Measurements from ENCODE around the gene ANGEL2. TPM values are rescaled to one million over a fixed set of nuclear protein-coding genes. Genes with fewer than 3 reads are reported as not detected.

The ANGEL2 gene
- total RNA-seq, 1 donor from 2014 or later = 55.2 TPM

- H3K9me3 ChIP-seq = no peaks in the 10 kb centered on the region
- no peaks in the 10 kb centered on the region for H3K4me1 ChIP-seq
- no peak for DNase-seq (ENCODE audit: extremely low spot score in 2 of 2)
- intact Hi-C loops (cut with DNase I) = no loop called here
- H3K4me3 ChIP-seq = no peak overlapping the region
- no peak for TF ChIP-seq POLR2AphosphoS5 (IDR thresholded peaks at IDR 0.05; ENCODE audit: insufficient read depth in 1 of 2, low read depth in 1 of 2)
- no peak for TF ChIP-seq POLR2A (IDR thresholded peaks at IDR 0.05)
- TF ChIP-seq, protein P1, sequence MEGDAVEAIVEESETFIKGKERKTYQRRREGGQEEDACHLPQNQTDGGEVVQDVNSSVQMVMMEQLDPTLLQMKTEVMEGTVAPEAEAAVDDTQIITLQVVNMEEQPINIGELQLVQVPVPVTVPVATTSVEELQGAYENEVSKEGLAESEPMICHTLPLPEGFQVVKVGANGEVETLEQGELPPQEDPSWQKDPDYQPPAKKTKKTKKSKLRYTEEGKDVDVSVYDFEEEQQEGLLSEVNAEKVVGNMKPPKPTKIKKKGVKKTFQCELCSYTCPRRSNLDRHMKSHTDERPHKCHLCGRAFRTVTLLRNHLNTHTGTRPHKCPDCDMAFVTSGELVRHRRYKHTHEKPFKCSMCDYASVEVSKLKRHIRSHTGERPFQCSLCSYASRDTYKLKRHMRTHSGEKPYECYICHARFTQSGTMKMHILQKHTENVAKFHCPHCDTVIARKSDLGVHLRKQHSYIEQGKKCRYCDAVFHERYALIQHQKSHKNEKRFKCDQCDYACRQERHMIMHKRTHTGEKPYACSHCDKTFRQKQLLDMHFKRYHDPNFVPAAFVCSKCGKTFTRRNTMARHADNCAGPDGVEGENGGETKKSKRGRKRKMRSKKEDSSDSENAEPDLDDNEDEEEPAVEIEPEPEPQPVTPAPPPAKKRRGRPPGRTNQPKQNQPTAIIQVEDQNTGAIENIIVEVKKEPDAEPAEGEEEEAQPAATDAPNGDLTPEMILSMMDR (IDR thresholded peaks at IDR 0.05) = no peak
- no peaks in the 10 kb centered on the region for H3K27me3 ChIP-seq
- H3K36me3 ChIP-seq = no peaks in the 10 kb centered on the region
- no peak overlapping the region for H3K27ac ChIP-seq
These were observed 34.6 kb downstream of the ANGEL2 start for GRCh38 chr1:212981025-212981495.

DNA sequence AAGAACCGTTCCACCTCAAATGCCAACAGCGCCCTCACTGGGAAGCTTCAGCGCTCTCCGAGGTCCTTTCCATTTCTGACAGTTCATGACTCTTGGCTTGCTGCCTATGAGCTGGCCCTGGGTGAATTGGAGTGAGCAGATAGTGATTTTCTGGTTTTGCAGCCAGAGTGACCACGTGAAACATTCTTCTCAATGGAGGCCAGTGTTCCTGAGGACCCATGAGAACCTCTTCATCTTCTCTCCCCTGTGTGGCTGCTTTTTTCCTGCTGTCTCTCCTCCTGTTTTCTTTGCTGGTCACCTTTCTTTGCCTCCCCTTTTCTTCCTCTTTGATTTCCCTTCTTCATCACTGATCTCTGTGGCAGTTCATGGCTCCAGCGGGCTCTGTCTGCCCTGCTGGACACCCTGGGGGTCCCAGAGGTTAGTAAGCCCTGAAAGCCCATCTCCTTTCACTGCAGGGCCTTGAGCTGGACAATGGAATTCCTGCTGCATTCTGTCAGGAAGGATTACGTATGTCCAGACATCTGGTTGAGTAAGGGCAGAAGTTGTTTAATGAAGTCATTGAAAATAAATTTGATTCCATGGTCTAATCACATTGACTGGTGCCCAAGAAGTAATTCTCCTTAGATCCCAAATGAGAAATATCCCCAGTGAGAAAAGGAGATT lies 35.4 kb downstream of the ANGEL2 start:
- no peaks in the 10 kb centered on the region for H3K36me3 ChIP-seq
- no peaks in the 10 kb centered on the region for H3K4me1 ChIP-seq
- intact Hi-C loops (cut with DNase I) = no loop called here
- H3K4me3 ChIP-seq = no peak overlapping the region
- H3K9me3 ChIP-seq = no peaks in the 10 kb centered on the region
- no peaks in the 10 kb centered on the region for H3K27me3 ChIP-seq
- TF ChIP-seq, protein P1 (IDR thresholded peaks at IDR 0.05) = no peak
- no peak for TF ChIP-seq POLR2A (IDR thresholded peaks at IDR 0.05)
- TF ChIP-seq POLR2AphosphoS5 (IDR thresholded peaks at IDR 0.05; ENCODE audit: insufficient read depth in 1 of 2, low read depth in 1 of 2) = no peak
- H3K27ac ChIP-seq = no peak overlapping the region
- peak in 1 of 2 donors; percentile 75 for DNase-seq (ENCODE audit: extremely low spot score in 2 of 2)

GRCh38 chr1:212979340-212980122 lies 36.1 kb downstream of the ANGEL2 start:
- intact Hi-C loops (cut with DNase I) = no loop called here
- H3K36me3 ChIP-seq = no peaks in the 10 kb centered on the region
- no peak for DNase-seq (ENCODE audit: extremely low spot score in 2 of 2)
- H3K4me3 ChIP-seq = no peak overlapping the region
- TF ChIP-seq, protein P1 (IDR thresholded peaks at IDR 0.05) = no peak
- TF ChIP-seq POLR2AphosphoS5 (IDR thresholded peaks at IDR 0.05; ENCODE audit: insufficient read depth in 1 of 2, low read depth in 1 of 2) = no peak
- no peak for TF ChIP-seq POLR2A (IDR thresholded peaks at IDR 0.05)
- no peaks in the 10 kb centered on the region for H3K4me1 ChIP-seq
- no peaks in the 10 kb centered on the region for H3K27me3 ChIP-seq
- no peak overlapping the region for H3K27ac ChIP-seq
- no peaks in the 10 kb centered on the region for H3K9me3 ChIP-seq

DNA sequence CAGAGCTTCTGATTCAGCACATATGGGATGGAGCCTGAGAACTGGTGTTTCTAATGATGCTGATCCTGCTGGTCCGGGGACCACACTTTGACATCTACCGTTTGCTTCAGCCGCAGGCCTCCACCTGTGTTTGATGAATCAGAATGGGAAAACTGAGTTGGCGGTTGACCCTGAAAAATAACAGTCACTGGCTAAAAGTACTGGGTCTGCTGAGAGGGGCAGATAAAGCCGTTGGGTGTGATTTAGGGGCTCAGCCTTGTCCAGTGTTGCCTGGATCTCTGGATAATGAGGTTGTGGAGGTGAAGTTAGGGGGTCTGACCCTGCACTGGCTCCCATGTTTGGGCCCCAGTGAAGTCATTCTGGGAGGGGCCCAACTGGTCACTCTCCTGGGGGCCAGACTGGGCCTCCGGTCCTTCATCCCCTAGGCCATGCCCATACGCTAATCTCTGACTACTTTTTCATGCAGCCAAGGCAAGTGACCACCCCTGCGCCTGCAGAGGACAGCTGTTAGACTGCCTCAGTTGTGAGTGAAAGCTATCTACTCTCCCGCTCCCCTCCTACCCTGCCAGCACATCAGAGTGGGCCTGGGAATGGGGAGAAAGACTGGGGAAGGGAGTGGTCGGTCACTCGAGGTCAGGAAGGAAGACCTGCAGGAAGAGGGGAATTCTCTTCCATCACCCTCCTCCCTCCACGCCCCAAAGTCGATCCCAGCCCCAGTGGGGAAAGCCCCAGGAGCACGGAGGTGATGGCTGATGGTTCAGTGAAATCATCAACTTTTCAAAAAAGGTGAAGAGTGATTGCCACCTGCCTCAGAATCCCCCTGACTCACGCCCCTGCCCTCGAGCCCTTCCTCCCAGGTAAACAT lies 37.7 kb downstream of the ANGEL2 start:
- H3K4me3 ChIP-seq = no peak overlapping the region
- TF ChIP-seq POLR2AphosphoS5 (IDR thresholded peaks at IDR 0.05; ENCODE audit: insufficient read depth in 1 of 2, low read depth in 1 of 2) (no peak), POLR2A (IDR thresholded peaks at IDR 0.05) (no peak)
- TF ChIP-seq, protein P1 (IDR thresholded peaks at IDR 0.05) = no peak
- peak in 1 of 2 donors; percentile 62 for DNase-seq (ENCODE audit: extremely low spot score in 2 of 2)
- no peaks in the 10 kb centered on the region for H3K9me3 ChIP-seq
- H3K36me3 ChIP-seq = no peaks in the 10 kb centered on the region
- no peaks in the 10 kb centered on the region for H3K4me1 ChIP-seq
- intact Hi-C loops (cut with DNase I) = no loop called here
- no peak overlapping the region for H3K27ac ChIP-seq
- no peaks in the 10 kb centered on the region for H3K27me3 ChIP-seq
